Suprapubic skin (tissue), 4 donors: ENCODE measurements around the gene GALNT18.

ENCODE experiments used
- CTCF ChIP-seq, 2 donors: fragments of 200-600 bp in 1 of 2; fragments of 450-650 bp in 1 of 2; sonication (generic) in 1 of 2; IDR thresholded peaks; one replicate each; pipeline ENCODE4 v1.5.1; 2016 to 2019; ENCODE audit warnings: antibody characterized with exemption in 2 of 2, mild to moderate bottlenecking in 1 of 2, moderate library complexity in 1 of 2
- POLR2A ChIP-seq, 2 donors: fragments of 450-650 bp; IDR thresholded peaks; one replicate each; pipeline ENCODE4 v1.6.1; 2017; ENCODE audit warnings: antibody characterized with exemption in 2 of 2, mild to moderate bottlenecking in 2 of 2, moderate library complexity in 2 of 2
- POLR2AphosphoS5 ChIP-seq, 3 donors: sonication (generic); formaldehyde crosslinking; IDR thresholded peaks; one replicate each; pipeline ENCODE4 v1.6.1; 2017; ENCODE audit warnings: antibody characterized with exemption in 3 of 3

- TF ChIP-seq CTCF (IDR thresholded peaks at IDR 0.05) (no peak), POLR2AphosphoS5 (IDR thresholded peaks at IDR 0.05) (no peak), POLR2A (IDR thresholded peaks at IDR 0.05) (no peak)
Observed at GRCh38 chr11:11665407-11665806, 43.6 kb upstream of the GALNT18 start.
